ENCODE measurements around the gene FASTKD2.

FASTKD2 gene

DNA sequence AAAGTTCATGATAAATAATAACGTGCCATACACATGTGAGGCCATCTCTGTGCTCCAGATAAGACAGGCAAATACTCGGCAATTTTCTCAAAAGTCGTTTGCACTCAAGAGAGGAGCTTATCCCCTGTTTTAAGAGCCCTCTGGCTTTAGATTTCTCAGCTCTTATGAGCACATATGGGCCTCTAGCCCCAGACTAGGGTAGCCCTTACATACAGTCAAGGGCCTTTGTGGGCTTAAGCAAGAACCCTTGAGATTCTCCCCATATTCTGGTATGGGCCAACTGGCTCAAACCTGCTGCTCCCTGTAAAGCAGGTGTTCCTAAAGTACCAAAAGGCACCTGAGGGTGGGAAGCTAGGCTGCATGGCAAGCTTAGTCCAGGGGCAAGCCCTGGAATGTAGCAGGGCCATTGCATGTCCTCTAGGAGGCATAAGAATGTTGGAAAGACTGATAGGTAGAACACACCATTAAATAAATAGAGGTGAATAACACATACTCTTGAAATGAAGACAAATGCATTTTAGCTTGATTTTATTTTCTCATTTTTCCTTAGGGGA is 66.1 kb downstream of the FASTKD2 start:
- no peak for DNase-seq
- intact Hi-C loops (cut with DNase I): no loop called here

DNA sequence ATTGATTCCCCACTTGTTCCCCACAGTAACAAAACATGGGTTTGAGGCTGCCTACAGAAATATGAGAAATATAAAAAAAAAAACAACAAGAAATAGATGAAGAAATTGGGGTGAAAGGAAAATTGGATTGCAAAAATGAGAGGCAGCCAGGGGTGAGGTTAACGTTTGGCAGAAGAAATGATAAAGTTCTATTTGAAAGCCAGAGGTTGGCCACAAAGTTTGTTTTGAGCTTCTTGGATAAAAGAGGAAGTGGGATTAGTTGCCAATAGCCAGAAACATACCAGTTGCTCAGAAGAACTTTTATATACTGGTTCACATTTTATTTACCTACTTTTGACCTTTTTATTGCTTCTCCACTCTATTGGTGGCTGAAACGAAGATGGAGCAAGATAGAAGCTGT is 67.5 kb downstream of the FASTKD2 start:
- DNase-seq: no peak
- intact Hi-C loops (cut with DNase I): no loop called here

DNA sequence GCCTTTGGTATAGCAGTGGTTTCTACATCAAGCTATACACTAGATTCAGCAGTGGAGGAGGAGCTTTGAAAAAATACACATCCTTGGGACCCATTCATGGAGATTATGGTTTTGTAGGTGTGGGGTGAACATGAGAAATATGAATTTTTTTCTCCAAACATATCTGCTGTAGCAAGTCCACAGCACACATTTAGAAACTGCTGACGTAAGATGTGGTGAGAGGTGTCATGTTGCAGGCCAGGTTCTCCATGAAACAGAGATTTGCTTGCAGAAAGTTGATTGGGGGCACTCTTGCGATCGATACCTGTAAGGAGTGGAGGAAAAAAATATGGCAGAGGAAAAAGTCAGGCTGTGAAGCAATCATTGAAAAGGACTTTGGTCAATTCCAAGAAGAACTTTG is 67.9 kb downstream of the FASTKD2 start:
- DNase-seq: no peak
- intact Hi-C loops (cut with DNase I): no loop called here

GRCh38 chr2:206836722-206837121 is 71.3 kb downstream of the FASTKD2 start:
- no peak for DNase-seq
- intact Hi-C loops (cut with DNase I): no loop called here

DNA sequence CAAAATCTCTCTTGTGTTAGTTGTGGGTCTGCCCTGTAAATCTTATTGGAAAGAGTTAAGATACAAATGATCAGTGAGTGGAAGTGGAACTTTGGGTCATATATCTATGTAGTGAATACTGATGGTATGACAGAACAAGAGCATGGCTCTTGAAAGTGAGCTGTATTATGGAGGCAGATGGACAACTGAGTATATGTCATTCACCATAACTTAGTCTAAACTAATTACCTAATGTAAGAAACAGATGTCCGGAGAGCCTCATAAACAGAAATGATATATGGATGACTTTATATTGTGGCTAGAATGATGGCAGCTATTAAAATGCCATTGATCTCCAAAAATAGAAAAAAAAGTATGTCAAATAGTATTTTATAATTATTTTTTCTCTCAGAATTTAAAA is 72.4 kb downstream of the FASTKD2 start:
- no peak for DNase-seq
- intact Hi-C loops (cut with DNase I): no loop called here

DNA sequence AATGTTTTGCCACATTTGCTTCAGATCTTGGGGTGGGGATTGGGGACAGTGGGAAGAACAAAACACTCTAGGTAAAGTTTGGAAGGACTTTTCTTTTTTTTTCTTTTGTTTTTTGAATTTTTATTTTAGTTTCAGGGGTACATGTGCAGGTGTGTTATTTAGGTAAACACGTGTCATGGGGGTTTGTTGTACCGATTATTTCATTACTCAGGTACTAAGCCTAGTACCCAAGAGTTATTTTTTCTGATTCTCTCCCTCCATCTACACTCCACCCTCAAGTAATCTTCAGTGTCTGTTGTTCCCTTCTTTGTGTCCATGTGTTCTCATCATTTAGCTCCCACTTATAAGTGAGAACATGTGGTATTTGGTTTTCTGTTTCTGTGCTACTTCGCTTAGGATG is 73.3 kb downstream of the FASTKD2 start:
- no peak for DNase-seq
- intact Hi-C loops (cut with DNase I): no loop called here

GRCh38 chr2:206840999-206841398 is 75.6 kb downstream of the FASTKD2 start:
- intact Hi-C loops (cut with DNase I): no loop called here
- no peak for DNase-seq
